HCT116 (cell line): Measurements from ENCODE around the gene GIT2.

Experiments
- CEBPB ChIP-seq: IDR thresholded peaks from 2 replicates; pipeline ENCODE4 v1.6.1; 2012; ENCODE audit warnings: low read depth
- EGR1 ChIP-seq: IDR thresholded peaks from 2 replicates; pipeline ENCODE4 v1.6.1; 2012; ENCODE audit warnings: low read depth
- ELF1 ChIP-seq: IDR thresholded peaks from 2 replicates; pipeline ENCODE4 v1.6.1; 2012; ENCODE audit warnings: low read depth, borderline replicate concordance
- EZH2 ChIP-seq: fragments of 200-600 bp; sonication (generic); IDR thresholded peaks from 2 replicates; pipeline ENCODE4 v1.6.1; 2017; ENCODE audit warnings: antibody characterized with exemption, mixed run types
- EZH2phosphoT487 ChIP-seq: fragments of 200-600 bp; IDR thresholded peaks from 2 replicates; pipeline ENCODE4 v1.6.1; 2018; ENCODE audit warnings: antibody characterized with exemption, borderline replicate concordance
- FOSL1 ChIP-seq: IDR thresholded peaks from 2 replicates; pipeline ENCODE4 v1.6.1; 2012; ENCODE audit warnings: low read depth
- POLR2A ChIP-seq: IDR thresholded peaks from 2 replicates; pipeline ENCODE4 v1.7.0; 2011; ENCODE audit warnings: borderline replicate concordance; ENCODE audit not compliant: insufficient read depth, insufficient read length; ENCODE audit errors: extremely low read depth
- POLR2AphosphoS5 ChIP-seq: IDR thresholded peaks from 2 replicates; pipeline ENCODE4 v1.6.1; 2011; ENCODE audit warnings: mild to moderate bottlenecking, low read depth, low read length, moderate library complexity
- SIN3A ChIP-seq: IDR thresholded peaks from 2 replicates; pipeline ENCODE4 v1.6.1; 2012; ENCODE audit warnings: low read depth
- SP1 ChIP-seq: IDR thresholded peaks from 2 replicates; pipeline ENCODE4 v1.6.1; 2012; ENCODE audit warnings: low read depth
- ZFX ChIP-seq: fragments of 450-650 bp; IDR thresholded peaks from 2 replicates; pipeline ENCODE4 v1.6.1; 2017
- ZNF274 ChIP-seq: fragments of 200-500 bp; sonication (Bioruptor generic); IDR thresholded peaks from 2 replicates; pipeline ENCODE4 v1.6.1; 2014; ENCODE audit warnings: mild to moderate bottlenecking, low read depth, low read length, inconsistent platforms
- TF ChIP-seq, protein P1 (sequence below), 3 experiments: fragments of 200-600 bp in 1 of 3; sonication (generic) in 1 of 3; IDR thresholded peaks in 2 of 3; conservative IDR thresholded peaks in 1 of 3; 2 replicates each; pipeline ENCODE4 v1.5.1; 2012 to 2017; ENCODE audit warnings: low read depth in 2 of 3, low read length in 2 of 3, antibody characterized with exemption in 1 of 3, borderline replicate concordance in 1 of 3, control low read depth in 1 of 3, mild to moderate bottlenecking in 1 of 3, mixed read lengths in 1 of 3, mixed run types in 1 of 3, moderate library complexity in 1 of 3; ENCODE audit not compliant: insufficient read depth in 1 of 3

DNA sequence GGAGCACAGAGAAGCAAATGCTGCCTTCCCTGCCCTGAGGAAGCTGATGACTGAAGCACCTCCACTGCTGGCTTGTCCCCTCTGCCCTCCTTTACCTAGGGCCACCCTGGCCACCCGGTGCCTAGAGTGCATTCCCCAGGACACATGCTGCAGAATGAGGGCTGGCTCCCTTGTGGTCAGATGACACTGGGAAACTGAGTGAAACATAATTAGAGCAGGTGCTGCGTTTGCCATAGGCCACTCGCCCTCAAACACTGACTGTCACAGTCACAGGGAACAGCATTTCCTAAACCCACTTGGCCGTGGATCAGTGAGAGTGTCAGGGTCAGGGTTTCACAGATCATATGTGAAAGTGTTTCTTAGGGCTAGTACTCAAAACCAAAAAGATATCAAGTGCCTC lies 80.1 kb downstream of the GIT2 start:
- TF ChIP-seq, protein P1, sequence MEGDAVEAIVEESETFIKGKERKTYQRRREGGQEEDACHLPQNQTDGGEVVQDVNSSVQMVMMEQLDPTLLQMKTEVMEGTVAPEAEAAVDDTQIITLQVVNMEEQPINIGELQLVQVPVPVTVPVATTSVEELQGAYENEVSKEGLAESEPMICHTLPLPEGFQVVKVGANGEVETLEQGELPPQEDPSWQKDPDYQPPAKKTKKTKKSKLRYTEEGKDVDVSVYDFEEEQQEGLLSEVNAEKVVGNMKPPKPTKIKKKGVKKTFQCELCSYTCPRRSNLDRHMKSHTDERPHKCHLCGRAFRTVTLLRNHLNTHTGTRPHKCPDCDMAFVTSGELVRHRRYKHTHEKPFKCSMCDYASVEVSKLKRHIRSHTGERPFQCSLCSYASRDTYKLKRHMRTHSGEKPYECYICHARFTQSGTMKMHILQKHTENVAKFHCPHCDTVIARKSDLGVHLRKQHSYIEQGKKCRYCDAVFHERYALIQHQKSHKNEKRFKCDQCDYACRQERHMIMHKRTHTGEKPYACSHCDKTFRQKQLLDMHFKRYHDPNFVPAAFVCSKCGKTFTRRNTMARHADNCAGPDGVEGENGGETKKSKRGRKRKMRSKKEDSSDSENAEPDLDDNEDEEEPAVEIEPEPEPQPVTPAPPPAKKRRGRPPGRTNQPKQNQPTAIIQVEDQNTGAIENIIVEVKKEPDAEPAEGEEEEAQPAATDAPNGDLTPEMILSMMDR (IDR thresholded peaks at IDR 0.05 in 2 of 3, conservative IDR thresholded peaks at IDR 0.05 in 1 of 3; ENCODE audit: borderline replicate concordance in 1 of 3, insufficient read depth in 1 of 3, low read depth in 2 of 3, low read length in 2 of 3) = no peak
- TF ChIP-seq FOSL1 (no peak), POLR2A (no peak), EGR1 (no peak), POLR2AphosphoS5 (no peak), SIN3A (no peak), SP1 (no peak), EZH2 (no peak), ELF1 (no peak), ZNF274 (no peak), ZFX (no peak), EZH2phosphoT487 (no peak), CEBPB (no peak)
